GM12801 (cell line): ENCODE data around the gene FAM53A.

Experiments used
- TF ChIP-seq, protein P1 (sequence below): IDR thresholded peaks from one replicate; pipeline ENCODE4 v1.5.1; 2011; ENCODE audit warnings: control low read depth; ENCODE audit not compliant: insufficient read length; ENCODE audit errors: extremely low read depth

Gene FAM53A, protein sequence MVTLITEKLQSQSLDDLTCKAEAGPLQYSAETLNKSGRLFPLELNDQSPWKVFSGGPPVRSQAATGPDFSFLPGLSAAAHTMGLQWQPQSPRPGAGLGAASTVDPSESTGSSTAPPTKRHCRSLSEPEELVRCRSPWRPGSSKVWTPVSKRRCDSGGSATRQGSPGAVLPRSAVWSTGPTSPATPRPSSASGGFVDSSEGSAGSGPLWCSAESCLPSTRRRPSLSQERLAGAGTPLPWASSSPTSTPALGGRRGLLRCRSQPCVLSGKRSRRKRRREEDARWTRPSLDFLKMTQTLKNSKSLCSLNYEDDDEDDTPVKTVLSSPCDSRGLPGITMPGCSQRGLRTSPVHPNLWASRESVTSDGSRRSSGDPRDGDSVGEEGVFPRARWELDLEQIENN

DNA sequence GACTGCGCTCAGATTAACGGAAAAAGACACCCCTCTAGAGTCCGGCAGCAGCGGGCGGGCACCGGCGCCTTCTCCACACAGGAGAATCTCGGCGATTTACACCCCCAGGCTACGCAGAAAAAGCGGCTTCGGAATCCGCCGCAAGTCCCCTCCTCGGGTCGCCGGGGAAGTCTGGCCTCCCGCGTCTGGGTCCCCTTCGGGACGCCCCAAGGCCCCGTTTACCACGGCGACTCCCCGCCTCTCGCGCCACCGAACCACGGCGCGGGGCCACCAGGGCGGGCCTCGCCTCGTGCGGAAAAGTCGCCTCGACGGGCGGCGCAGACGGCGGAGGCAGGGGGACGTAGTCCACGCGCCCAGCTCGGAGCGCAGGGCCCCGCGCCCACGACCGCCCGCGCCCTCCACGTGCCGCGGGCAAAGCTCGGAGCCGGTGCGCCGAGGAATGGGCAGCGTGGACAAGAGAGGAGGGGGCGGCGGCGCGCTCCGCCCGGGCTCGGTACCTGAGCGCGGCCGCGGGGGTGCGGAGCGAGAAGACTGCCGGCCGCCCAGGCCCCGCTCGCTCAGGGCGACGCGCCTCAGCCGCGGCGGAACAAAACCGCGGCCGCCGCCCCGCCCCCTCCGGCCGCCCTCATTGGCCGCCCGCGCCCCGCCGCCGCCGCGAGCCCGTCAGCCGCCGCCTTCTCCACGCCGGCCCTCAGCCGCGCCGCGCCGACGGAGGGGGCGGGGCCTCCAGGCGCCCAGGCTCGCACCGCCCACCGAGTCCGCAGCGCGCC, at the start of gene FAM53A:
TSS of gene FAM53A (minus strand) at position 578 of the 770 bp plus-strand sequence. CDS start 15,572 bp downstream, outside the sequence.
- TF ChIP-seq, protein P1, sequence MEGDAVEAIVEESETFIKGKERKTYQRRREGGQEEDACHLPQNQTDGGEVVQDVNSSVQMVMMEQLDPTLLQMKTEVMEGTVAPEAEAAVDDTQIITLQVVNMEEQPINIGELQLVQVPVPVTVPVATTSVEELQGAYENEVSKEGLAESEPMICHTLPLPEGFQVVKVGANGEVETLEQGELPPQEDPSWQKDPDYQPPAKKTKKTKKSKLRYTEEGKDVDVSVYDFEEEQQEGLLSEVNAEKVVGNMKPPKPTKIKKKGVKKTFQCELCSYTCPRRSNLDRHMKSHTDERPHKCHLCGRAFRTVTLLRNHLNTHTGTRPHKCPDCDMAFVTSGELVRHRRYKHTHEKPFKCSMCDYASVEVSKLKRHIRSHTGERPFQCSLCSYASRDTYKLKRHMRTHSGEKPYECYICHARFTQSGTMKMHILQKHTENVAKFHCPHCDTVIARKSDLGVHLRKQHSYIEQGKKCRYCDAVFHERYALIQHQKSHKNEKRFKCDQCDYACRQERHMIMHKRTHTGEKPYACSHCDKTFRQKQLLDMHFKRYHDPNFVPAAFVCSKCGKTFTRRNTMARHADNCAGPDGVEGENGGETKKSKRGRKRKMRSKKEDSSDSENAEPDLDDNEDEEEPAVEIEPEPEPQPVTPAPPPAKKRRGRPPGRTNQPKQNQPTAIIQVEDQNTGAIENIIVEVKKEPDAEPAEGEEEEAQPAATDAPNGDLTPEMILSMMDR: no peak

DNA sequence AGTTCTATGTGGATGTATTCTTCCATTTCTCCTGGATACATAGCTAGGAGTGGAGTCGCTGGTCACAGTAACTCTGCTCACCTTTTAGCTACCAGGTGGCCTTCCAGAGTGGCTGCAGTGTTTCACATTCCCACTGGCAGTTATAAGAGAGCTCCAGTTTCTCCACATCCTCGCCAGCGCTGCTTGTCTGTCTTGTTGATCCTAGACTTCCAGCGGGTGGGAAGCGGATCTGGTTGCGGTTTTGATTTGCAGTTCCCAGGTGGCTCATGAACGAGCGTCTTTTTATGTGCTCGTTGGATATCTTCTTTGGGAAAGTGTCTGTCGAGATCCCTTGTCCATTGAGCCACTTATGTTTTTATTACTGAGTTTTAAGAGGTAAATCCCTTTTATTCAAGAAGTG, 48.8 kb upstream of the FAM53A start:
- TF ChIP-seq, protein P1: no peak

DNA sequence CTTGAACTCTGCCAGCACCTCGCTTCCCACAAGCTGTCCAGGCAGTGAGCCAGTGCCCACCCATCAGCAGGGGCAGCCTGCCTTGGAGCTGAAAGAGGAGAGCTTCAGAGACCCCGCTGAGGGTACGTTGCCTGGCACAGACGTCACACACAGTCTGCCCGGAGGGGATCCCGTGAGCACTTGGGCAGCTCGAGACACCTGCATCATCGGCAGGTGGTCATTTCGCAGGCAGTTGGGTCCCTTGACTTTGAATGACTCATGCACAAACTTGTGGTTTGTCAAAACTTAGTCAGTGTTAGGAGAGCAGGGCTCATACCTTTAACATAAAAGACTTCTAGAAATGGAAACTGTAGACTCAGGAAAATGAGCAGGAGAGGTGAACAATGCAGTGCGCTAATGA, 47.1 kb upstream of the FAM53A start:
- TF ChIP-seq, protein P1: no peak

DNA sequence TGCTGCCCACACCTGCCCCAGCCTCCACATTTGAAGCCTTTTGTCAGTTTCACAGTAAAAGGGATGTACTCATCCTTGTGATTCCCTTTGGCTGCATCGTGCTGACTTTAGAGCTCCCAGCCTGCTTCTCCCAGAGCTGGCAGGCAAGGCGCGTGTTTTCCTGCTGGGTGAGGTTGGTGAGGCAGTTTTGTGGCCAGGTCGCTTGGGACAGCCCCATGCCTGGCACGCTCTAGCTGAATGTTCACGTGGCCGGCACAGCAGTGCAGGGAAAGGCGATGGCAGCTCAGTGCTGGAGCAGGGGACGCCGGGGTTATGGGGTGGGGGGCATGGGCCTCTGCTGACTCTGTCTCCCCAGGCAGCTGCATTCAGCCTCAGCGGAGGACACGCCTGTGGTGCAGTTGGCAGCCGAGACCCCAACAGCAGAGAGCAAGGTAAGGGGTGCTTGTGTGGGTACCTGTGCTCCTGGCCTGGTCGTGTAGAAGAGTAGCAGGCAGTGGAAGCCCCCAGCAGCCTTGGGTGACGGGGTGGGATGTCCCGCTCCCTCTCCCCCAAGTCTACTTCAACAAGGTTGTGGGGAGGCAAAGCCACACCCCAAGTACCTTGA, 46.5 kb upstream of the FAM53A start:
- TF ChIP-seq, protein P1: no peak

DNA sequence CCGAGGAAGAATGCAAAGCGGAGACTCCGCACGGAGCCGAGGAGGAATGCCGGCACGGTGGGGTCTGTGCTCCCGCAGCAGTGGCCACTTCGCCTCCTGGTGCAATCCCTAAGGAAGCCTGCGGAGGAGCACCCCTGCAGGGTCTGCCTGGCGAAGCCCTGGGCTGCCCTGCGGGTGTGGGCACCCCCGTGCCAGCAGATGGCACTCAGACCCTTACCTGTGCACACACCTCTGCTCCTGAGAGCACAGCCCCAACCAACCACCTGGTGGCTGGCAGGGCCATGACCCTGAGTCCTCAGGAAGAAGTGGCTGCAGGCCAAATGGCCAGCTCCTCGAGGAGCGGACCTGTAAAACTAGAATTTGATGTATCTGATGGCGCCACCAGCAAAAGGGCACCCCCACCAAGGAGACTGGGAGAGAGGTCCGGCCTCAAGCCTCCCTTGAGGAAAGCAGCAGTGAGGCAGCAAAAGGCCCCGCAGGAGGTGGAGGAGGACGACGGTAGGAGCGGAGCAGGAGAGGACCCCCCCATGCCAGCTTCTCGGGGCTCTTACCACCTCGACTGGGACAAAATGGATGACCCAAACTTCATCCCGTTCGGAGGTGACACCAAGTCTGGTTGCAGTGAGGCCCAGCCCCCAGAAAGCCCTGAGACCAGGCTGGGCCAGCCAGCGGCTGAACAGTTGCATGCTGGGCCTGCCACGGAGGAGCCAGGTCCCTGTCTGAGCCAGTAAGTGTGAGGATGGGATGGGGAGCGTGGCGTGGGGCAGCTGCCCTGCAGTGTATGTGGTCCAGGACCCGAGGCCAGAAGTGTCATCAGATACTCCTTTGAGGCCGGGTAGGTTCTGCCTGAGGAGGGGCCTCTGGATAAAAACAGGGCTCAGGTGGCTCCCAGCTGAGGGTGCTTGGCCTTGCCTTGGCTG, 44.2 kb upstream of the FAM53A start:
- TF ChIP-seq, protein P1: no peak

DNA sequence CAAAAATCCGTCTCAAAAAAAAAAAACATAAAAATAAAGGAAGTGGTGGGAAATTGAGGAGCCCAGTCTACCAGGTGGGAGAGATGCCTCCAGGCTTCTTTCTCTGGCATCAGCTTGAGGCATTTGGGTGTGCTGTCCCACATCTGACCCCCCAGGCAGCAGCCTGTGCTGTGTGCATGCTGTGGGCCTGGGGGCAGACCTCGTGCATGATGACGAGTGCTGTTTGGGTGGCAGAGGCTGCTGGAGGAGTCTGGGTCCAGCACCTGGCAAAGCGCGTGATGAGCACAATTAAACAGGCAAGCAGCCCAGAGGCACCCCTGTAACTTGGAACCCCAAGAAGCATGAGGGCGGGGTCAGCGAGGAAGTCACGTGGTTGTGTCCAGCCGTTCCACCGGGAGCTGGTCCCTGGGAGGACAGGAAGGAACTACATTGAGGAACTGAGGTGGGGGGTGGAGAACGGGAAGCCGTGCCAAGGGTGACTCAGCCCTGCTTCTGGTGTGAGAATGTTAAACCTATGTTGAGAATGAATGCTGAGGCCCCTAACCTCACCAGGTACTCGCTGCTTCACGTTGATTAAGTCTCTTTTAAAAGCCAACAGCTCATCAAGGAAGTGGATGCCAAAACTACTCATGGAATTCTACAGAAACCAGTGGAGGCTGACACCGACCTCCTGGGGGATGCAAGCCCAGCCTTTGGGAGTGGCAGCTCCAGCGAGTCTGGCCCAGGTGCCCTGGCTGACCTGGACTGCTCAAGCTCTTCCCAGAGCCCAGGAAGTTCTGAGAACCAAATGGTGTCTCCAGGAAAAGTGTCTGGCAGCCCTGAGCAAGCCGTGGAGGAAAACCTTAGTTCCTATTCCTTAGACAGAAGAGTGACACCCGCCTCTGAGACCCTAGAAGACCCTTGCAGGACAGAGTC, 43.3 kb upstream of the FAM53A start:
- TF ChIP-seq, protein P1: no peak
